Ovary (tissue), 3 donors: Measurements from ENCODE around the gene UNC13A.

Source experiments
- CTCF ChIP-seq, 3 donors: fragments of 450-650 bp in 2 of 3; fragments of 200-600 bp in 1 of 3; IDR thresholded peaks; one replicate each; pipeline versions ENCODE4 v1.5.1 to v1.8.0; 2016 to 2022; ENCODE audit warnings: antibody characterized with exemption in 3 of 3, mild to moderate bottlenecking in 1 of 3
- POLR2A ChIP-seq: fragments of 450-650 bp; IDR thresholded peaks from one replicate; pipeline ENCODE4 v1.6.1; 2017; ENCODE audit warnings: antibody characterized with exemption, mild to moderate bottlenecking, moderate library complexity
- donor health status: DM: no; HTN: no; CAD: no.

DNA sequence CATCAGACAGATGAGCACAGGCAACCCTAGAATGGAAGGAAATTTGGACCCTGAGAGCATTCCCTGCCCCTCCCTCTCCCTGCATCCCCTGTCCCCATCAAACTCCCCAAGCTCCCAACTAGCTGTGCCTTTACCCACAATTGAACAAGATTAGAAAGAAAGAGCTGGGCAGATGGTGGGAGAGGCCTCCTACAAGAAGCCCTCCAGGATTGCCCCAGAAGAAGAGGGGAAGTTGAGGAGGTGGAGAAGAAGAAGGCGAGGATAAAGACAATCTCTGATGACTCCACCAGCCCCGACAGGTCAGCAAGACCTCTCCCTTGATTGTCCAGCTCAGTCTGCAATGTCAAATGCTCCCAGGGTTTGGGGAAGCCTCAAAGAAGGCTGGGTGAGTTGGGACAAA is 11.9 kb downstream of the UNC13A start:
- TF ChIP-seq POLR2A (no peak), CTCF (IDR thresholded peaks at IDR 0.05) (no peak)
